Activated T-helper 1 cell treated with anti-CD3 and anti-CD28 coated beads, Interleukin-12 subunit alpha, Interleukin-12 subunit beta, Interleukin-2, Interleukin-4 antibody, amounts not matched to agents 30 ng/mL and 10 ng/mL and 1 ng/mL, durations not matched to agents 14 hours and 24 hours and 36 hours (primary cell): ENCODE measurements around the gene TCAF1. TPM values are rescaled to one million over a fixed set of nuclear protein-coding genes. Genes with fewer than 3 reads are reported as not detected.
"Not testable (repeated sequence)": the region's sequence is repeated elsewhere in the genome, so short reads cannot be mapped to it uniquely, and the experiment has no call there.

Experiments used
- DNase-seq: peaks from one replicate; pipeline ENCODE4 v3.0.0; 2021; ENCODE audit warnings: low spot score
- H3K27ac Mint-ChIP-seq: one replicate; pipeline ENCODE4 v1.8.0; 2021; ENCODE audit warnings: mild to moderate bottlenecking, mixed read lengths
- H3K27me3 Mint-ChIP-seq: one replicate; pipeline ENCODE4 v1.8.0; 2022; ENCODE audit warnings: mild to moderate bottlenecking, moderate library complexity, mixed read lengths; ENCODE audit not compliant: insufficient read depth
- H3K36me3 Mint-ChIP-seq: one replicate; pipeline ENCODE4 v1.8.0; 2021; ENCODE audit warnings: low read depth, mixed read lengths
- H3K4me1 Mint-ChIP-seq: one replicate; pipeline ENCODE4 v1.8.0; 2021; ENCODE audit warnings: low read depth, mixed read lengths
- H3K4me3 Mint-ChIP-seq: one replicate; pipeline ENCODE4 v1.8.0; 2021; ENCODE audit warnings: mild to moderate bottlenecking, moderate library complexity, mixed read lengths
- H3K9me3 Mint-ChIP-seq: one replicate; pipeline ENCODE4 v1.8.0; 2021; ENCODE audit warnings: mixed read lengths
- intact Hi-C: fragments of 100-400 bp; cut with micrococcal nuclease; formaldehyde crosslinking; loops from one replicate; pipeline ENCODE4 v1.15.1; 2024
- total RNA-seq: library from RNA; stranded (reverse); gene quantifications from 2 replicates; pipeline ENCODE4 v1.2.3, GENCODE V29; 2022

TCAF1 gene
- total RNA-seq, 1 donor from 2014 or later, result 13.1 TPM

GRCh38 chr7:143876218-143876617 lies 25.8 kb downstream of the TCAF1 start:
- no peak for DNase-seq
- H3K9me3 Mint-ChIP-seq, result no peaks in the 10 kb centered on the region
- H3K27ac Mint-ChIP-seq, result no peak overlapping the region
- intact Hi-C loops, result no loop called here
- no peak overlapping the region for H3K4me3 Mint-ChIP-seq
- no peaks in the 10 kb centered on the region for H3K4me1 Mint-ChIP-seq
- H3K36me3 Mint-ChIP-seq, result no peaks in the 10 kb centered on the region
- peaks cover 12% of the 10 kb centered on the region for H3K27me3 Mint-ChIP-seq

- H3K27ac Mint-ChIP-seq, H3K27me3 Mint-ChIP-seq, H3K4me1 Mint-ChIP-seq, intact Hi-C loops, H3K9me3 Mint-ChIP-seq, H3K36me3 Mint-ChIP-seq, H3K4me3 Mint-ChIP-seq, DNase-seq: not testable (repeated sequence)
Measured at GRCh38 chr7:143873242-143873641, 28.7 kb downstream of the TCAF1 start.

- intact Hi-C loops, H3K4me1 Mint-ChIP-seq, H3K36me3 Mint-ChIP-seq, H3K27ac Mint-ChIP-seq, H3K4me3 Mint-ChIP-seq, H3K27me3 Mint-ChIP-seq, DNase-seq, H3K9me3 Mint-ChIP-seq: not testable (repeated sequence)
Measured at GRCh38 chr7:143871534-143871933, 30.4 kb downstream of the TCAF1 start.

GRCh38 chr7:143857994-143858393 lies 44.0 kb downstream of the TCAF1 start:
- H3K27ac Mint-ChIP-seq, H3K9me3 Mint-ChIP-seq, intact Hi-C loops, H3K36me3 Mint-ChIP-seq, H3K4me3 Mint-ChIP-seq, DNase-seq, H3K27me3 Mint-ChIP-seq, H3K4me1 Mint-ChIP-seq: not testable (repeated sequence)

- H3K4me1 Mint-ChIP-seq, H3K36me3 Mint-ChIP-seq, H3K9me3 Mint-ChIP-seq, intact Hi-C loops, DNase-seq, H3K27ac Mint-ChIP-seq, H3K27me3 Mint-ChIP-seq, H3K4me3 Mint-ChIP-seq: not testable (repeated sequence)
Measured at GRCh38 chr7:143855443-143855842, 46.5 kb downstream of the TCAF1 start.

GRCh38 chr7:143850682-143851081 lies 51.3 kb downstream of the TCAF1 start:
- Mint-ChIP-seq H3K4me1 (no peaks in the 10 kb centered on the region), H3K27ac (no peak overlapping the region), H3K9me3 (no peaks in the 10 kb centered on the region), H3K4me3 (no peak overlapping the region), H3K27me3 (no peaks in the 10 kb centered on the region), H3K36me3 (peaks cover 1% of the 10 kb centered on the region)
- intact Hi-C loops, result no loop called here
- DNase-seq, result no peak

- Mint-ChIP-seq H3K4me1 (no peaks in the 10 kb centered on the region), H3K36me3 (peaks cover 6% of the 10 kb centered on the region), H3K4me3 (no peak overlapping the region), H3K27me3 (no peaks in the 10 kb centered on the region), H3K9me3 (peaks cover 5% of the 10 kb centered on the region), H3K27ac (no peak overlapping the region)
- intact Hi-C loops, result no loop called here
- DNase-seq, result no peak
Measured at GRCh38 chr7:143849785-143850479, 52.0 kb downstream of the TCAF1 start.

GRCh38 chr7:143848192-143848591 lies 53.8 kb downstream of the TCAF1 start:
- Mint-ChIP-seq H3K4me3 (no peak overlapping the region), H3K27ac (no peak overlapping the region), H3K27me3 (no peaks in the 10 kb centered on the region), H3K9me3 (peaks cover 8% of the 10 kb centered on the region), H3K36me3 (peaks cover 8% of the 10 kb centered on the region), H3K4me1 (no peaks in the 10 kb centered on the region)
- DNase-seq, result no peak
- intact Hi-C loops, result no loop called here

- H3K27ac Mint-ChIP-seq, result no peak overlapping the region
- intact Hi-C loops, result no loop called here
- H3K9me3 Mint-ChIP-seq, result peaks cover 8% of the 10 kb centered on the region
- H3K27me3 Mint-ChIP-seq, result no peaks in the 10 kb centered on the region
- DNase-seq, result no peak
- H3K36me3 Mint-ChIP-seq, result peaks cover 7% of the 10 kb centered on the region
- H3K4me1 Mint-ChIP-seq, result no peaks in the 10 kb centered on the region
- H3K4me3 Mint-ChIP-seq, result no peak overlapping the region
Measured at GRCh38 chr7:143846692-143847091, 55.3 kb downstream of the TCAF1 start.

- not testable (repeated sequence) for DNase-seq, H3K4me3 Mint-ChIP-seq
Measured at GRCh38 chr7:143841696-143842095, 60.3 kb downstream of the TCAF1 start.

GRCh38 chr7:143840062-143840461 lies 61.9 kb downstream of the TCAF1 start:
- H3K36me3 Mint-ChIP-seq, H3K27ac Mint-ChIP-seq, DNase-seq, intact Hi-C loops, H3K9me3 Mint-ChIP-seq, H3K4me3 Mint-ChIP-seq, H3K4me1 Mint-ChIP-seq, H3K27me3 Mint-ChIP-seq: not testable (repeated sequence)

More at GRCh38 chr7:143841696-143842095, 60.3 kb downstream of the TCAF1 start:
- H3K4me1 Mint-ChIP-seq, H3K27me3 Mint-ChIP-seq, H3K36me3 Mint-ChIP-seq, intact Hi-C loops, H3K9me3 Mint-ChIP-seq, H3K27ac Mint-ChIP-seq: not testable (repeated sequence)

GRCh38 chr7:143837223-143837622 lies 64.8 kb downstream of the TCAF1 start:
- H3K9me3 Mint-ChIP-seq, H3K27me3 Mint-ChIP-seq, intact Hi-C loops, H3K4me1 Mint-ChIP-seq, H3K36me3 Mint-ChIP-seq, H3K27ac Mint-ChIP-seq: not testable (repeated sequence)
- H3K4me3 Mint-ChIP-seq, result peak overlapping the region; percentile 49
- DNase-seq, result peak; percentile 93

GRCh38 chr7:143836622-143837021 lies 65.4 kb downstream of the TCAF1 start:
- DNase-seq, result peak; percentile 89
- Mint-ChIP-seq H3K4me3 (peak overlapping the region; percentile 79), H3K27ac (peak overlapping the region; percentile 79)
- H3K9me3 Mint-ChIP-seq, H3K36me3 Mint-ChIP-seq, intact Hi-C loops, H3K4me1 Mint-ChIP-seq, H3K27me3 Mint-ChIP-seq: not testable (repeated sequence)

- H3K27ac Mint-ChIP-seq, intact Hi-C loops, H3K27me3 Mint-ChIP-seq, H3K4me1 Mint-ChIP-seq, DNase-seq, H3K9me3 Mint-ChIP-seq, H3K36me3 Mint-ChIP-seq: not testable (repeated sequence)
- H3K4me3 Mint-ChIP-seq, result peak overlapping the region; percentile 79
Measured at GRCh38 chr7:143836088-143836487, 65.9 kb downstream of the TCAF1 start.
